Esophagus squamous epithelium (tissue), 5 donors: Measurements from ENCODE around the gene LUC7L. TPM values are rescaled to one million over a fixed set of nuclear protein-coding genes. Genes with fewer than 3 reads are reported as not detected.
"Not testable (repeated sequence)": the region's sequence is repeated elsewhere in the genome, so short reads cannot be mapped to it uniquely, and the experiment has no call there.

Experiments used
- DNase-seq: peaks from one replicate; lab custom pipeline; 2025; lab: John Stamatoyannopoulos, UW
- H3K27ac ChIP-seq, 4 donors: fragments of 200-600 bp; sonication (generic); one replicate each; pipeline ENCODE4 v1.5.1; 2016 to 2019; ENCODE audit warnings: mild to moderate bottlenecking in 1 of 4
- H3K27me3 ChIP-seq, 4 donors: fragments of 200-600 bp; sonication (generic); 1 replicate in 3 of 4; 2 replicates in 1 of 4; pipeline versions ENCODE4 v1.5.1 to v1.6.0; 2017 to 2021; ENCODE audit warnings: antibody characterized with exemption in 1 of 4
- H3K36me3 ChIP-seq, 3 donors: fragments of 200-600 bp; sonication (generic); one replicate each; pipeline ENCODE4 v1.5.1; 2016 to 2019
- H3K4me1 ChIP-seq, 3 donors: fragments of 200-600 bp; sonication (generic); one replicate each; pipeline ENCODE4 v1.5.1; 2017 to 2019
- H3K4me3 ChIP-seq, 4 donors: fragments of 200-600 bp; sonication (generic); 1 replicate in 3 of 4; 2 replicates in 1 of 4; pipeline ENCODE4 v1.5.1; 2016 to 2019; ENCODE audit warnings: mild to moderate bottlenecking in 2 of 4, moderate library complexity in 1 of 4
- H3K9me3 ChIP-seq, 3 donors: fragments of 200-600 bp; sonication (generic); one replicate each; pipeline ENCODE4 v1.5.1; 2016 to 2019
- POLR2A ChIP-seq, 4 donors: fragments of 450-650 bp; IDR thresholded peaks; one replicate each; pipeline ENCODE4 v1.6.1; 2017; ENCODE audit warnings: antibody characterized with exemption in 4 of 4, mild to moderate bottlenecking in 4 of 4, moderate library complexity in 3 of 4
- WGBS, 2 donors: methylation state at CpG; one replicate each; pipeline ENCODE4 v1.1.5; 2018; 5-methylcytosine and 5-hydroxymethylcytosine counted together
- intact Hi-C: fragments of 100-400 bp; cut with DNase I; formaldehyde crosslinking; loops from one replicate; pipeline ENCODE4 v1.15.0; 2022
- total RNA-seq, 4 donors: library from RNA; depleted of rRNA; stranded (reverse); fragments of >200 nt; gene quantifications; one replicate each; pipeline ENCODE4 v1.1.0, GENCODE V29; 2016
- TF ChIP-seq, protein P1 (sequence below), 6 experiments: fragments of 450-650 bp in 4 of 6; fragments of 200-600 bp in 2 of 6; sonication (generic) in 2 of 6; IDR thresholded peaks; one replicate each; pipeline ENCODE4 v1.5.1; 2016 to 2019; ENCODE audit warnings: antibody characterized with exemption in 6 of 6, mild to moderate bottlenecking in 4 of 6, moderate library complexity in 4 of 6
- donor health status: DM: yes; HTN: yes; CAD: no.

Gene LUC7L
- total RNA-seq, 4 donors from 2014 or later = 33.5 to 74.2 (median 46.5) TPM

DNA sequence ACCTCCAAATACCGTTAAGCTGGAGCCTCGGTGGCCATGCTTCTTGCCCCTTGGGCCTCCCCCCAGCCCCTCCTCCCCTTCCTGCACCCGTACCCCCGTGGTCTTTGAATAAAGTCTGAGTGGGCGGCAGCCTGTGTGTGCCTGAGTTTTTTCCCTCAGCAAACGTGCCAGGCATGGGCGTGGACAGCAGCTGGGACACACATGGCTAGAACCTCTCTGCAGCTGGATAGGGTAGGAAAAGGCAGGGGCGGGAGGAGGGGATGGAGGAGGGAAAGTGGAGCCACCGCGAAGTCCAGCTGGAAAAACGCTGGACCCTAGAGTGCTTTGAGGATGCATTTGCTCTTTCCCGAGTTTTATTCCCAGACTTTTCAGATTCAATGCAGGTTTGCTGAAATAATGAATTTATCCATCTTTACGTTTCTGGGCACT is 51.8 kb downstream of the LUC7L start:
- no peak overlapping the region for H3K27ac ChIP-seq
- intact Hi-C loops = no loop called here
- no peaks in the 10 kb centered on the region for H3K9me3 ChIP-seq
- WGBS, 2 donors = 3 to 11% methylated on average over 6 to 7 of the region's 13 CpGs
- TF ChIP-seq POLR2A (IDR thresholded peaks at IDR 0.05) = no peak
- TF ChIP-seq, protein P1, sequence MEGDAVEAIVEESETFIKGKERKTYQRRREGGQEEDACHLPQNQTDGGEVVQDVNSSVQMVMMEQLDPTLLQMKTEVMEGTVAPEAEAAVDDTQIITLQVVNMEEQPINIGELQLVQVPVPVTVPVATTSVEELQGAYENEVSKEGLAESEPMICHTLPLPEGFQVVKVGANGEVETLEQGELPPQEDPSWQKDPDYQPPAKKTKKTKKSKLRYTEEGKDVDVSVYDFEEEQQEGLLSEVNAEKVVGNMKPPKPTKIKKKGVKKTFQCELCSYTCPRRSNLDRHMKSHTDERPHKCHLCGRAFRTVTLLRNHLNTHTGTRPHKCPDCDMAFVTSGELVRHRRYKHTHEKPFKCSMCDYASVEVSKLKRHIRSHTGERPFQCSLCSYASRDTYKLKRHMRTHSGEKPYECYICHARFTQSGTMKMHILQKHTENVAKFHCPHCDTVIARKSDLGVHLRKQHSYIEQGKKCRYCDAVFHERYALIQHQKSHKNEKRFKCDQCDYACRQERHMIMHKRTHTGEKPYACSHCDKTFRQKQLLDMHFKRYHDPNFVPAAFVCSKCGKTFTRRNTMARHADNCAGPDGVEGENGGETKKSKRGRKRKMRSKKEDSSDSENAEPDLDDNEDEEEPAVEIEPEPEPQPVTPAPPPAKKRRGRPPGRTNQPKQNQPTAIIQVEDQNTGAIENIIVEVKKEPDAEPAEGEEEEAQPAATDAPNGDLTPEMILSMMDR (IDR thresholded peaks at IDR 0.05) = no peak
- no peak overlapping the region for H3K4me3 ChIP-seq
- H3K4me1 ChIP-seq = peaks cover 13 to 39% (median 16%) of the 10 kb centered on the region in 3 donors
- H3K27me3 ChIP-seq = peaks cover 5 to 77% (median 38%) of the 10 kb centered on the region in 4 donors
- no peaks in the 10 kb centered on the region for H3K36me3 ChIP-seq
- no peak for DNase-seq

DNA sequence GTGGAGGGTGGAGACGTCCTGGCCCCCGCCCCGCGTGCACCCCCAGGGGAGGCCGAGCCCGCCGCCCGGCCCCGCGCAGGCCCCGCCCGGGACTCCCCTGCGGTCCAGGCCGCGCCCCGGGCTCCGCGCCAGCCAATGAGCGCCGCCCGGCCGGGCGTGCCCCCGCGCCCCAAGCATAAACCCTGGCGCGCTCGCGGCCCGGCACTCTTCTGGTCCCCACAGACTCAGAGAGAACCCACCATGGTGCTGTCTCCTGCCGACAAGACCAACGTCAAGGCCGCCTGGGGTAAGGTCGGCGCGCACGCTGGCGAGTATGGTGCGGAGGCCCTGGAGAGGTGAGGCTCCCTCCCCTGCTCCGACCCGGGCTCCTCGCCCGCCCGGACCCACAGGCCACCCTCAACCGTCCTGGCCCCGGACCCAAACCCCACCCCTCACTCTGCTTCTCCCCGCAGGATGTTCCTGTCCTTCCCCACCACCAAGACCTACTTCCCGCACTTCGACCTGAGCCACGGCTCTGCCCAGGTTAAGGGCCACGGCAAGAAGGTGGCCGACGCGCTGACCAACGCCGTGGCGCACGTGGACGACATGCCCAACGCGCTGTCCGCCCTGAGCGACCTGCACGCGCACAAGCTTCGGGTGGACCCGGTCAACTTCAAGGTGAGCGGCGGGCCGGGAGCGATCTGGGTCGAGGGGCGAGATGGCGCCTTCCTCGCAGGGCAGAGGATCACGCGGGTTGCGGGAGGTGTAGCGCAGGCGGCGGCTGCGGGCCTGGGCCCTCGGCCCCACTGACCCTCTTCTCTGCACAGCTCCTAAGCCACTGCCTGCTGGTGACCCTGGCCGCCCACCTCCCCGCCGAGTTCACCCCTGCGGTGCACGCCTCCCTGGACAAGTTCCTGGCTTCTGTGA is 52.5 kb downstream of the LUC7L start, which contains the start of gene HBA1:
TSS of gene HBA1 (plus strand) at position 204 of the 906 bp plus-strand sequence. CDS start at position 241, 37 bp downstream.
- H3K9me3 ChIP-seq, DNase-seq, H3K27ac ChIP-seq, intact Hi-C loops, H3K36me3 ChIP-seq: not testable (repeated sequence)
- Histone ChIP-seq H3K4me1 (peaks cover 13 to 38% (median 16%) of the 10 kb centered on the region in 3 donors), H3K4me3 (peak within 1 kb of the TSS in 1 of 4 donors; percentile 38), H3K27me3 (peaks cover 5 to 82% (median 38%) of the 10 kb centered on the region in 4 donors)
- WGBS, 2 donors = no CpG with 5 or more reads among the region's 88 CpGs

DNA sequence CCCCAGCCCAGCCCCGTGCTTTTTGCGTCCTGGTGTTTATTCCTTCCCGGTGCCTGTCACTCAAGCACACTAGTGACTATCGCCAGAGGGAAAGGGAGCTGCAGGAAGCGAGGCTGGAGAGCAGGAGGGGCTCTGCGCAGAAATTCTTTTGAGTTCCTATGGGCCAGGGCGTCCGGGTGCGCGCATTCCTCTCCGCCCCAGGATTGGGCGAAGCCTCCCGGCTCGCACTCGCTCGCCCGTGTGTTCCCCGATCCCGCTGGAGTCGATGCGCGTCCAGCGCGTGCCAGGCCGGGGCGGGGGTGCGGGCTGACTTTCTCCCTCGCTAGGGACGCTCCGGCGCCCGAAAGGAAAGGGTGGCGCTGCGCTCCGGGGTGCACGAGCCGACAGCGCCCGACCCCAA is 53.2 kb downstream of the LUC7L start:
- DNase-seq, H3K27ac ChIP-seq, H3K9me3 ChIP-seq, H3K36me3 ChIP-seq, intact Hi-C loops: not testable (repeated sequence)
- H3K27me3 ChIP-seq = peaks cover 5 to 85% (median 44%) of the 10 kb centered on the region in 4 donors
- no CpG with 5 or more reads among the region's 39 CpGs for WGBS, 2 donors
- peaks cover 7 to 31% (median 11%) of the 10 kb centered on the region in 3 donors for H3K4me1 ChIP-seq
- peak overlapping the region in 1 of 4 donors; percentile 32 for H3K4me3 ChIP-seq

DNA sequence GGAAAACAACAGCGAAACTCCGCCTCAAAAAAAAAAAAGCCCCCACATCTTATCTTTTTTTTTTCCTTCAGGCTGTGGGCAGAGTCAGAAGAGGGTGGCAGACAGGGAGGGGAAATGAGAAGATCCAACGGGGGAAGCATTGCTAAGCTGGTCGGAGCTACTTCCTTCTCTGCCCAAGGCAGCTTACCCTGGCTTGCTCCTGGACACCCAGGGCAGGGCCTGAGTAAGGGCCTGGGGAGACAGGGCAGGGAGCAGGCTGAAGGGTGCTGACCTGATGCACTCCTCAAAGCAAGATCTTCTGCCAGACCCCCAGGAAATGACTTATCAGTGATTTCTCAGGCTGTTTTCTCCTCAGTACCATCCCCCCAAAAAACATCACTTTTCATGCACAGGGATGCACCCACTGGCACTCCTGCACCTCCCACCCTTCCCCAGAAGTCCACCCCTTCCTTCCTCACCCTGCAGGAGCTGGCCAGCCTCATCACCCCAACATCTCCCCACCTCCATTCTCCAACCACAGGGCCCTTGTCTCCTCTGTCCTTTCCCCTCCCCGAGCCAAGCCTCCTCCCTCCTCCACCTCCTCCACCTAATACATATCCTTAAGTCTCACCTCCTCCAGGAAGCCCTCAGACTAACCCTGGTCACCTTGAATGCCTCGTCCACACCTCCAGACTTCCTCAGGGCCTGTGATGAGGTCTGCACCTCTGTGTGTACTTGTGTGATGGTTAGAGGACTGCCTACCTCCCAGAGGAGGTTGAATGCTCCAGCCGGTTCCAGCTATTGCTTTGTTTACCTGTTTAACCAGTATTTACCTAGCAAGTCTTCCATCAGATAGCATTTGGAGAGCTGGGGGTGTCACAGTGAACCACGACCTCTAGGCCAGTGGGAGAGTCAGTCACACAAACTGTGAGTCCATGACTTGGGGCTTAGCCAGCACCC is 54.0 kb downstream of the LUC7L start:
- TF ChIP-seq, protein P1 (IDR thresholded peaks at IDR 0.05) = no peak
- TF ChIP-seq POLR2A (IDR thresholded peaks at IDR 0.05) = no peak
- Histone ChIP-seq H3K27me3 (peaks cover 3 to 85% (median 45%) of the 10 kb centered on the region in 4 donors), H3K27ac (no peak overlapping the region), H3K4me3 (no peak overlapping the region), H3K4me1 (peaks cover 0 to 24% (median 4%) of the 10 kb centered on the region in 3 donors), H3K9me3 (no peaks in the 10 kb centered on the region), H3K36me3 (no peaks in the 10 kb centered on the region)
- WGBS, 2 donors = 12 to 21% methylated on average over 7 of the region's 8 CpGs
- intact Hi-C loops = no loop called here
- DNase-seq = no peak

DNA sequence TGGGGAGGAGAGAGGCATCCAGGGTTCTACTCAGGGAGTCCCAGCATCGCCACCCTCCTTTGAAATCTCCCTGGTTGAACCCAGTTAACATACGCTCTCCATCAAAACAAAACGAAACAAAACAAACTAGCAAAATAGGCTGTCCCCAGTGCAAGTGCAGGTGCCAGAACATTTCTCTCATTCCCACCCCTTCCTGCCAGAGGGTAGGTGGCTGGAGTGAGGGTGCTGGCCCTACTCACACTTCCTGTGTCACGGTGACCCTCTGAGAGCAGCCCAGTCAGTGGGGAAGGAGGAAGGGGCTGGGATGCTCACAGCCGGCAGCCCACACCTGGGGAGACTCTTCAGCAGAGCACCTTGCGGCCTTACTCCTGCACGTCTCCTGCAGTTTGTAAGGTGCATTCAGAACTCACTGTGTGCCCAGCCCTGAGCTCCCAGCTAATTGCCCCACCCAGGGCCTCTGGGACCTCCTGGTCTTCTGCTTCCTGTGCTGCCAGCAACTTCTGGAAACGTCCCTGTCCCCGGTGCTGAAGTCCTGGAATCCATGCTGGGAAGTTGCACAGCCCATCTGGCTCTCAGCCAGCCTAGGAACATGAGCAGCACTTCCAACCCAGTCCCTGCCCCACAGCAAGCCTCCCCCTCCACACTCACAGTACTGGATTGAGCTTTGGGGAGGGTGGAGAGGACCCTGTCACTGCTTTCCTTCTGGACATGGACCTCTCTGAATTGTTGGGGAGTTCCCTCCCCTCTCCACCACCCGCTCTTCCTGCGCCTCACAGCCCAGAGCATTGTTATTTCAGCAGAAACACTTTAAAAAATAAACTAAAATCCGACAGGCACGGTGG is 55.1 kb downstream of the LUC7L start:
- H3K4me3 ChIP-seq, H3K27ac ChIP-seq, H3K9me3 ChIP-seq, DNase-seq, H3K36me3 ChIP-seq, intact Hi-C loops: not testable (repeated sequence)
- Histone ChIP-seq H3K27me3 (peaks cover 0 to 84% (median 39%) of the 10 kb centered on the region in 4 donors), H3K4me1 (peaks cover 0 to 18% (median 0%) of the 10 kb centered on the region in 3 donors)
- WGBS, 2 donors = 8 to 18% methylated on average over 4 to 5 of the region's 13 CpGs

DNA sequence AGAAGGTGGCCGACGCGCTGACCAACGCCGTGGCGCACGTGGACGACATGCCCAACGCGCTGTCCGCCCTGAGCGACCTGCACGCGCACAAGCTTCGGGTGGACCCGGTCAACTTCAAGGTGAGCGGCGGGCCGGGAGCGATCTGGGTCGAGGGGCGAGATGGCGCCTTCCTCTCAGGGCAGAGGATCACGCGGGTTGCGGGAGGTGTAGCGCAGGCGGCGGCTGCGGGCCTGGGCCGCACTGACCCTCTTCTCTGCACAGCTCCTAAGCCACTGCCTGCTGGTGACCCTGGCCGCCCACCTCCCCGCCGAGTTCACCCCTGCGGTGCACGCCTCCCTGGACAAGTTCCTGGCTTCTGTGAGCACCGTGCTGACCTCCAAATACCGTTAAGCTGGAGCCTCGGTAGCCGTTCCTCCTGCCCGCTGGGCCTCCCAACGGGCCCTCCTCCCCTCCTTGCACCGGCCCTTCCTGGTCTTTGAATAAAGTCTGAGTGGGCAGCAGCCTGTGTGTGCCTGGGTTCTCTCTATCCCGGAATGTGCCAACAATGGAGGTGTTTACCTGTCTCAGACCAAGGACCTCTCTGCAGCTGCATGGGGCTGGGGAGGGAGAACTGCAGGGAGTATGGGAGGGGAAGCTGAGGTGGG is 55.9 kb downstream of the LUC7L start:
- Histone ChIP-seq H3K27me3 (peaks cover 0 to 84% (median 32%) of the 10 kb centered on the region in 4 donors), H3K4me1 (peaks cover 0 to 18% (median 0%) of the 10 kb centered on the region in 3 donors)
- H3K27ac ChIP-seq, H3K36me3 ChIP-seq, DNase-seq, H3K4me3 ChIP-seq, intact Hi-C loops, H3K9me3 ChIP-seq: not testable (repeated sequence)
- WGBS, 2 donors = no CpG with 5 or more reads among the region's 44 CpGs

DNA sequence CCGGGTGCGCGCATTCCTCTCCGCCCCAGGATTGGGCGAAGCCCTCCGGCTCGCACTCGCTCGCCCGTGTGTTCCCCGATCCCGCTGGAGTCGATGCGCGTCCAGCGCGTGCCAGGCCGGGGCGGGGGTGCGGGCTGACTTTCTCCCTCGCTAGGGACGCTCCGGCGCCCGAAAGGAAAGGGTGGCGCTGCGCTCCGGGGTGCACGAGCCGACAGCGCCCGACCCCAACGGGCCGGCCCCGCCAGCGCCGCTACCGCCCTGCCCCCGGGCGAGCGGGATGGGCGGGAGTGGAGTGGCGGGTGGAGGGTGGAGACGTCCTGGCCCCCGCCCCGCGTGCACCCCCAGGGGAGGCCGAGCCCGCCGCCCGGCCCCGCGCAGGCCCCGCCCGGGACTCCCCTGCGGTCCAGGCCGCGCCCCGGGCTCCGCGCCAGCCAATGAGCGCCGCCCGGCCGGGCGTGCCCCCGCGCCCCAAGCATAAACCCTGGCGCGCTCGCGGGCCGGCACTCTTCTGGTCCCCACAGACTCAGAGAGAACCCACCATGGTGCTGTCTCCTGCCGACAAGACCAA is 56.8 kb downstream of the LUC7L start, which contains the start of gene HBA2:
TSS of gene HBA2 (plus strand) at position 503 of the 568 bp plus-strand sequence. CDS start at position 540, 37 bp downstream.
- DNase-seq, H3K4me3 ChIP-seq, H3K36me3 ChIP-seq, H3K9me3 ChIP-seq, intact Hi-C loops, H3K27ac ChIP-seq: not testable (repeated sequence)
- Histone ChIP-seq H3K4me1 (peaks cover 0 to 15% (median 0%) of the 10 kb centered on the region in 3 donors), H3K27me3 (peaks cover 0 to 84% (median 33%) of the 10 kb centered on the region in 4 donors)
- WGBS, 2 donors = no CpG with 5 or more reads among the region's 74 CpGs
